GM23338 (cell line): ENCODE measurements around the gene PYGB.

Source experiments
- CREB1 ChIP-seq: fragments of 250-450 bp; sonication (Bioruptor Pico); IDR thresholded peaks from 2 replicates; pipeline ENCODE4 v1.5.0; 2020; ENCODE audit warnings: low read depth, mild to moderate bottlenecking, moderate library complexity
- CTCF ChIP-seq, 2 experiments: fragments of 200-600 bp in 1 of 2; sonication (generic) in 1 of 2; conservative IDR thresholded peaks; 2 replicates each; pipeline versions ENCODE4 v1.5.1 to v1.6.1; 2016 to 2017; ENCODE audit warnings: antibody characterized with exemption in 2 of 2, low read depth in 2 of 2, mild to moderate bottlenecking in 2 of 2, moderate library complexity in 1 of 2
- EZH2 ChIP-seq: fragments of 200-600 bp; sonication (generic); IDR thresholded peaks from one replicate; pipeline ENCODE4 v1.8.0; 2017; ENCODE audit warnings: antibody characterized with exemption, mild to moderate bottlenecking, low read depth; ENCODE audit not compliant: unreplicated experiment
- EZH2phosphoT487 ChIP-seq: fragments of 200-600 bp; sonication (generic); IDR thresholded peaks from one replicate; pipeline ENCODE4 v1.8.1; 2018; ENCODE audit warnings: antibody characterized with exemption; ENCODE audit not compliant: unreplicated experiment
- JUNB ChIP-seq: IDR thresholded peaks from one replicate; pipeline ENCODE4 v1.6.1; 2016; ENCODE audit warnings: antibody characterized with exemption; ENCODE audit not compliant: unreplicated experiment
- POLR2AphosphoS5 ChIP-seq: IDR thresholded peaks from 2 replicates; pipeline ENCODE4 v1.6.1; 2016; ENCODE audit warnings: antibody characterized with exemption, low read depth
- REST ChIP-seq: IDR thresholded peaks from one replicate; pipeline ENCODE4 v1.6.1; 2018; ENCODE audit warnings: antibody characterized with exemption; ENCODE audit not compliant: unreplicated experiment
- ZNF114 ChIP-seq: fragments of 250-450 bp; sonication (Bioruptor Pico); IDR thresholded peaks from 2 replicates; pipeline ENCODE4 v1.5.0; 2020; ENCODE audit warnings: mild to moderate bottlenecking, moderate library complexity
- ZNF331 ChIP-seq: fragments of 250-450 bp; sonication (Bioruptor Pico); IDR thresholded peaks from 2 replicates; pipeline ENCODE4 v1.5.0; 2020; ENCODE audit warnings: low read depth, mild to moderate bottlenecking, moderate library complexity

- TF ChIP-seq CTCF (conservative IDR thresholded peaks at IDR 0.05; ENCODE audit: low read depth in 2 of 2) (no peak), CREB1 (no peak), EZH2 (no peak), ZNF331 (CRISPR knock-in tag) (no peak), REST (no peak), EZH2phosphoT487 (no peak), POLR2AphosphoS5 (no peak), JUNB (no peak), ZNF114 (no peak)
These were observed 73.5 kb downstream of the PYGB start for GRCh38 chr20:25321262-25321831.
